K562 (cell line): ENCODE measurements around the gene TTC9B. TPM values are rescaled to one million over a fixed set of nuclear protein-coding genes. Genes with fewer than 3 reads are reported as not detected.
A peak's percentile ranks its signal among the peaks of the same experiment; 100 is the strongest.

Source experiments
- ATAC-seq: fragments of 200-7000 bp; cut with Tn5 transposase; 3 replicates; pipeline ENCODE4 v1.9.1; 2020; ENCODE audit warnings: moderate library complexity
- BruUV-seq: library from RNA; stranded (reverse); fragments of 400-500 nt; replicated peaks from 2 replicates; lab custom pipeline; 2021; lab: Mats Ljungman, UMichigan
- CTCF ChIA-PET: fragments of 300-600 bp; formaldehyde crosslinking; extraction: SDS; loops from one replicate; lab custom pipeline; 2021; ENCODE audit warnings: low intra/inter-chr PET ratio; lab: Yijun Ruan, JAX
- POLR2A ChIA-PET: fragments of 300-600, 350-650 bp; sonication (Branson Sonifier 250); formaldehyde crosslinking; extraction: SDS; loops from one replicate; lab custom pipeline; 2021; ENCODE audit warnings: antibody characterized with exemption, inconsistent platforms; lab: Yijun Ruan, JAX
- DNase-seq, 4 experiments: peaks; one replicate each; pipeline versions ENCODE4 v3.0.0 to v3.0.0-alpha.2; 2011 to 2018; ENCODE audit warnings: low spot score in 3 of 4, mixed read lengths in 3 of 4; ENCODE audit errors: extremely low read depth in 1 of 4
- FAIRE-seq: peaks from 2 replicates; lab custom pipeline; 2011; peaks lifted over from hg19 to GRCh38; lab: Jason Lieb, UNC
- H2AFZ ChIP-seq: 2 replicates; pipeline ENCODE4 v1.6.0; 2011; ENCODE audit warnings: low read depth, low read length, control low read depth, inconsistent platforms
- H3K27ac ChIP-seq: fragments of 200-600 bp; 3 replicates; pipeline ENCODE4 v1.8.0; 2011; ENCODE audit warnings: low read depth, mild to moderate bottlenecking, control low read depth, inconsistent platforms, low read length, moderate library complexity, mixed read lengths; ENCODE audit errors: extremely low read depth
- H3K27me3 ChIP-seq, 2 experiments: fragments of 300-600 bp in 1 of 2; 2 replicates in 1 of 2; 3 replicates in 1 of 2; pipeline versions ENCODE4 v1.6.0 to v1.8.0; 2011; ENCODE audit warnings: inconsistent platforms in 2 of 2, low read length in 2 of 2, mild to moderate bottlenecking in 1 of 2, mixed read lengths in 1 of 2, moderate library complexity in 1 of 2; ENCODE audit not compliant: control insufficient read depth in 2 of 2, insufficient read depth in 2 of 2
- H3K36me3 ChIP-seq: fragments of 300-600 bp; 3 replicates; pipeline ENCODE4 v1.8.0; 2011; ENCODE audit warnings: mild to moderate bottlenecking, low read length, inconsistent platforms; ENCODE audit not compliant: control insufficient read depth, insufficient read depth
- H3K4me1 ChIP-seq, 2 experiments: fragments of 200-600 bp in 1 of 2; replicated peaks in 1 of 2; 2 replicates in 1 of 2; 3 replicates in 1 of 2; pipeline versions ENCODE4 v1.5.1 to v1.8.0; 2011; ENCODE audit warnings: inconsistent platforms in 2 of 2, low read length in 2 of 2, mild to moderate bottlenecking in 1 of 2, mixed read lengths in 1 of 2, moderate library complexity in 1 of 2; ENCODE audit not compliant: control insufficient read depth in 2 of 2, insufficient read depth in 2 of 2
- H3K4me2 ChIP-seq: 2 replicates; pipeline ENCODE4 v1.6.1; 2011; ENCODE audit warnings: low read length, control low read depth, inconsistent platforms, mixed read lengths; ENCODE audit not compliant: insufficient read depth
- H3K4me3 ChIP-seq: fragments of 200-600 bp; sonication (generic), shearing (Covaris generic); 2 replicates; pipeline ENCODE4 v1.5.1; 2016; ENCODE audit warnings: control low read depth, inconsistent platforms
- H3K79me2 ChIP-seq: fragments of 200-600 bp; 3 replicates; pipeline ENCODE4 v1.8.0; 2011; ENCODE audit warnings: low read length, inconsistent platforms; ENCODE audit not compliant: control insufficient read depth, insufficient read depth
- H3K9ac ChIP-seq, 2 experiments: 2 replicates each; pipeline versions ENCODE4 v1.6.0 to v1.6.1; 2011; ENCODE audit warnings: low read depth in 2 of 2, low read length in 2 of 2, control low read depth in 1 of 2, inconsistent platforms in 1 of 2, mild to moderate bottlenecking in 1 of 2, mixed read lengths in 1 of 2; ENCODE audit not compliant: insufficient read depth in 1 of 2
- H3K9me1 ChIP-seq: one replicate; pipeline ENCODE4 v1.6.0; 2011; ENCODE audit warnings: inconsistent platforms, mild to moderate bottlenecking, low read length, moderate library complexity; ENCODE audit not compliant: control insufficient read depth, insufficient read depth
- H3K9me3 ChIP-seq: replicated peaks from 2 replicates; pipeline ENCODE4 v1.5.1; 2011; ENCODE audit warnings: low read depth, low read length, inconsistent platforms; ENCODE audit not compliant: control insufficient read depth, insufficient read depth
- H4K20me1 ChIP-seq: replicated peaks from 2 replicates; pipeline ENCODE4 v1.6.1; 2011; ENCODE audit warnings: low read length, inconsistent platforms, mixed read lengths; ENCODE audit not compliant: control insufficient read depth, insufficient read depth
- BRD9 ChIP-seq: fragments of 450-650 bp; IDR thresholded peaks from 2 replicates; pipeline ENCODE4 v1.6.1; 2018; ENCODE audit warnings: low read depth; ENCODE audit not compliant: partially characterized antibody
- CTCF ChIP-seq, 3 experiments: IDR thresholded peaks in 2 of 3; conservative IDR thresholded peaks in 1 of 3; 2 replicates each; pipeline ENCODE4 v1.5.1; 2011 to 2012; ENCODE audit warnings: low read length in 3 of 3, mild to moderate bottlenecking in 3 of 3, control low read depth in 2 of 3, improper control_type of control experiment in 1 of 3, inconsistent platforms in 1 of 3, low read depth in 1 of 3, mixed read lengths in 1 of 3, moderate library complexity in 1 of 3; ENCODE audit not compliant: insufficient read depth in 2 of 3
- PRPF4 ChIP-seq: fragments of 200-400 bp; formaldehyde crosslinking; IDR thresholded peaks from one replicate; pipeline ENCODE4 v1.6.1; 2017; ENCODE audit warnings: low read length, low read depth, mild to moderate bottlenecking; ENCODE audit not compliant: insufficient read depth, poor library complexity, severe bottlenecking
- XRCC3 ChIP-seq: fragments of 450-650 bp; IDR thresholded peaks from 2 replicates; pipeline ENCODE4 v1.6.1; 2017; ENCODE audit warnings: mild to moderate bottlenecking, moderate library complexity
- WGBS: fragments of 100-300 bp; shearing (Covaris generic); methylation state at CpG from one replicate; pipeline ENCODE4 v1.1.6; 2016; ENCODE audit warnings: low coverage, mixed read lengths; ENCODE audit not compliant: insufficient coverage; ENCODE audit errors: missing lambda C conversion rate; 5-methylcytosine and 5-hydroxymethylcytosine counted together
- in situ Hi-C: fragments of 300-500 bp; cut with MboI; formaldehyde crosslinking; loops from 4 replicates; pipeline ENCODE4 v1.15.0; 2018; ENCODE audit warnings: inconsistent platforms, mixed read lengths
- intact Hi-C: fragments of 100-400 bp; cut with micrococcal nuclease; formaldehyde crosslinking; loops from 2 replicates; pipeline ENCODE4 v1.14.2; 2022
- polyA plus RNA-seq, 8 experiments: library from polyadenylated mRNA; depleted of rRNA in 4 of 8; stranded (reverse) in 5 of 8; unstranded in 3 of 8; fragments of >200 nt; fragmentation: Nextera tagmentation in 2 of 8; fragmentation: Illumina TruSeq in 1 of 8; extraction: Ambion mirVana in 2 of 8; extraction: Trizol in 1 of 8; gene quantifications; 2 replicates each; pipeline versions ENCODE4 v1.2.1 to v1.2.3, GENCODE V29; 2011 to 2014; ENCODE audit warnings: inconsistent platforms in 1 of 8, missing spikeins in 1 of 8
- total RNA-seq, 7 experiments: library from RNA; depleted of rRNA in 6 of 7; stranded (reverse); fragments of >200 nt in 6 of 7; fragmentation: Illumina TruSeq in 2 of 7; extraction: Trizol in 2 of 7; gene quantifications; 2 replicates each; pipeline versions ENCODE4 v1.2.1 to v1.2.3, GENCODE V29; 2011 to 2021; ENCODE audit warnings: low replicate concordance in 1 of 7

Gene TTC9B
- total and polyA plus RNA-seq, 9 of the 15 experiments (the other 6 are each of a cell fraction or from before 2014, with no cell fraction given) = 0.06 to 0.14 TPM; not detected in 7

DNA sequence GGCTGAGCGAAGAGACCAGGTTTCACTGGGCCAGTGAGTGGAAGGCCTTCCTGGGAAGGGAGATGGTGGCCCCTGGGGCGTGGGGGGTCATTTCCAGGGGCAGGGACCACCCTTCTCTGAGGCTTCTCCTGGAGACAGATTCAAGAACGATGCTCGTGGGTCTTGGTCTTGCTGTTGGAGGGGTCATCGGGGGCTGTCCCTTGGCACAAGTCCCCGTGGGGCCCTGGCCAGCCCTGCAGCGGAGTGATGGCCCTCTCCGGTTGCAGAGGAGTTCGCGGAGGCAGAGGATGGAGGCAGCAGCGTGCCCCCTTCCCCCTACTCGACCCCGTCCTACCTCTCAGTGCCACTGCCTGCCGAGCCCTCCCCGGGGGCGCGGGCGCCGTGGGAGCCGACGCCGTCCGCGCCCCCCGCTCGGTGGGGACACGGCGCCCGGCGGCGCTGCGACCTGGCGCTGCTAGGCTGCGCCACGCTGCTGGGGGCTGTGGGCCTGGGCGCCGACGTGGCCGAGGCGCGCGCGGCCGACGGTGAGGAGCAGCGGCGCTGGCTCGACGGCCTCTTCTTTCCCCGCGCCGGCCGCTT, 4.8 kb downstream of the TTC9B start:
- Histone ChIP-seq H2AFZ (no peak overlapping the region), H3K9me3 (no peaks in the 10 kb centered on the region), H4K20me1 (peaks cover 5% of the 10 kb centered on the region; the same call in 1 of the 2 replicates), H3K79me2 (no peaks in the 10 kb centered on the region), H3K4me1 (peaks cover 11 to 40% of the 10 kb centered on the region in 2 experiments; a peak in 4 of 5 replicates), H3K27ac (no peak overlapping the region), H3K27me3 (peaks cover 3 to 9% of the 10 kb centered on the region in 2 experiments; a peak in 2 of 5 replicates), H3K36me3 (no peaks in the 10 kb centered on the region), H3K9me1 (no peaks in the 10 kb centered on the region), H3K4me2 (no peak overlapping the region), H3K4me3 (no peak overlapping the region), H3K9ac (no peak overlapping the region)
- ChIA-PET POLR2A (interaction anchor here (0.6 kb wide), 1 partner anchor 26 kb away, joined by 3 read pairs; no protein-coding TSS in a partner anchor), CTCF (no interaction called here)
- WGBS = 84% methylated on average over 36 of the region's 53 CpGs
- in situ Hi-C loops (no loop called here), intact Hi-C loops (no loop called here)
- DNase-seq (no peak), ATAC-seq (no peak), FAIRE-seq (no peak)
- BruUV-seq = no TSS peak
- no peak for TF ChIP-seq PRPF4
- TF ChIP-seq BRD9 = no peak

DNA sequence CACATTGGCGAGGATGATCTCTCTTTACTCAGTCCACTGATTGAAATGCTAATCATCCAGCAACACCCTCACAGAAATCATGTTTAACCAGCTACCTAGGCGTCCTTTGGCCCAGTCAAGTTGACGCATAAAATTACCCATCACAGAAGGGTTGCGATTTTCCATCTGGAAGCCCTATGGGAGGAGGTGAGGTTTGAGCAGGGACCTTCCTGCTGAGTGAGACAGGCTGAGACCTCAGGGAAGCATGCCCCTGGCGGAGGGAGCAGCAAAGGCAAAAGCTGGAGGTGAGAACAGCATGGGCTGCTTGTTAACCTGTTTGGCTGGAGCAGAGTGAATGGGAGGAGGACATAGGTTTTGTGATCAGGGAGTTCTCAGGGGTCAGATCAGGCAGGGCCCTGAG, 7.3 kb downstream of the TTC9B start:
- Histone ChIP-seq H3K9me1 (no peaks in the 10 kb centered on the region), H3K4me3 (no peak overlapping the region), H3K4me2 (no peak overlapping the region), H3K27ac (no peak overlapping the region), H4K20me1 (no peaks in the 10 kb centered on the region), H3K4me1 (peaks cover 11 to 20% of the 10 kb centered on the region in 2 experiments; a peak in 4 of 5 replicates), H3K36me3 (no peaks in the 10 kb centered on the region), H3K79me2 (no peaks in the 10 kb centered on the region), H2AFZ (no peak overlapping the region), H3K9me3 (no peaks in the 10 kb centered on the region), H3K9ac (no peak overlapping the region), H3K27me3 (peaks cover 0 to under 1% of the 10 kb centered on the region in 2 experiments; a peak in 1 of 5 replicates)
- ATAC-seq (peak; percentile 30; the same call in 1 of the 3 replicates), DNase-seq (no peak), FAIRE-seq (peak; percentile 48)
- no TSS peak for BruUV-seq
- TF ChIP-seq XRCC3 = no peak
- TF ChIP-seq CTCF (IDR thresholded peaks at IDR 0.05 in 2 of 3, conservative IDR thresholded peaks at IDR 0.05 in 1 of 3; ENCODE audit: insufficient read depth in 2 of 3, low read depth in 1 of 3, low read length in 3 of 3) = 0 out of 6 replicates have a peak, but pooled peaks of 2 of the 3 experiments have one; percentile 5 to 19
- WGBS = 64% methylated on average over 3 of the region's 5 CpGs
- POLR2A ChIA-PET = no interaction called here
- in situ Hi-C loops (no loop called here), intact Hi-C loops (no loop called here)
- CTCF ChIA-PET = interaction anchor here (0.7 kb wide), 1 partner anchor 68 kb away, joined by 3 read pairs; no protein-coding TSS in a partner anchor
